ENCODE measurements around the gene VPS37D. TPM values are rescaled to one million over a fixed set of nuclear protein-coding genes. Genes with fewer than 3 reads are reported as not detected.

The VPS37D gene
- total and polyA plus RNA-seq, 7 donors: 0.60 to 8.7 (median 2.6) TPM; not detected in 1

- Histone ChIP-seq H3K36me3 (no peaks in the 10 kb centered on the region), H3K27me3 (no peaks in the 10 kb centered on the region), H3K4me3 (no peak overlapping the region), H3K4me1 (peaks cover 0 to 6% (median 5%) of the 10 kb centered on the region in 4 donors), H3K9me3 (no peaks in the 10 kb centered on the region), H3K27ac (no peak overlapping the region)
- no peak for DNase-seq
- intact Hi-C loops (cut with DNase I): no loop called here
- TF ChIP-seq POLR2AphosphoS5 (IDR thresholded peaks at IDR 0.05) (no peak), POLR2A (IDR thresholded peaks at IDR 0.05) (no peak), EP300 (IDR thresholded peaks at IDR 0.05) (no peak), CTCF (IDR thresholded peaks at IDR 0.05) (no peak)
These were observed 4.6 kb upstream of the VPS37D start for GRCh38 chr7:73663033-73663432.

- TF ChIP-seq CTCF (IDR thresholded peaks at IDR 0.05): no peak
- TF ChIP-seq EP300 (IDR thresholded peaks at IDR 0.05): no peak
- no peak for TF ChIP-seq POLR2AphosphoS5 (IDR thresholded peaks at IDR 0.05)
- TF ChIP-seq POLR2A (IDR thresholded peaks at IDR 0.05): no peak
- Histone ChIP-seq H3K27ac (peak overlapping the region in 3 of 4 donors; percentile 25 to 66 (median 41)), H3K27me3 (no peaks in the 10 kb centered on the region), H3K36me3 (no peaks in the 10 kb centered on the region), H3K4me3 (peak overlapping the region; percentile 49 to 80 (median 76)), H3K9me3 (no peaks in the 10 kb centered on the region), H3K4me1 (peaks cover 0 to 21% (median 20%) of the 10 kb centered on the region in 4 donors)
- 2 to 4% methylated on average over 52 of the region's 52 CpGs for WGBS, 2 donors
- no peak for DNase-seq
- intact Hi-C loops (cut with DNase I): loop anchor here (5.0 kb wide), 1 partner anchor 49 kb away; the partner anchor contains the start of gene STX1A
These were observed 663 bp downstream of the VPS37D start for GRCh38 chr7:73668103-73668885.

GRCh38 chr7:73668886-73669230 is 1.2 kb downstream of the VPS37D start:
- Histone ChIP-seq H3K27me3 (no peaks in the 10 kb centered on the region), H3K27ac (no peak overlapping the region), H3K9me3 (no peaks in the 10 kb centered on the region), H3K4me3 (peak overlapping the region; percentile 49 to 80 (median 76)), H3K4me1 (peaks cover 0 to 21% (median 20%) of the 10 kb centered on the region in 4 donors), H3K36me3 (no peaks in the 10 kb centered on the region)
- 23 to 35% methylated on average over 5 of the region's 5 CpGs for WGBS, 2 donors
- intact Hi-C loops (cut with DNase I): loop anchor here (5.0 kb wide), 1 partner anchor 48 kb away; the partner anchor contains the start of gene STX1A
- no peak for TF ChIP-seq CTCF (IDR thresholded peaks at IDR 0.05)
- TF ChIP-seq POLR2AphosphoS5 (IDR thresholded peaks at IDR 0.05): no peak
- TF ChIP-seq POLR2A (IDR thresholded peaks at IDR 0.05): no peak
- TF ChIP-seq EP300 (IDR thresholded peaks at IDR 0.05): no peak
- DNase-seq: no peak

- peak overlapping the region in 1 of 4 donors; percentile 75 for H3K4me3 ChIP-seq
- TF ChIP-seq POLR2A (IDR thresholded peaks at IDR 0.05): no peak
- TF ChIP-seq EP300 (IDR thresholded peaks at IDR 0.05): no peak
- no peak overlapping the region for H3K27ac ChIP-seq
- H3K27me3 ChIP-seq: no peaks in the 10 kb centered on the region
- H3K9me3 ChIP-seq: no peaks in the 10 kb centered on the region
- DNase-seq: no peak
- H3K36me3 ChIP-seq: no peaks in the 10 kb centered on the region
- 63 to 70% methylated on average over 19 of the region's 19 CpGs for WGBS, 2 donors
- intact Hi-C loops (cut with DNase I): loop anchor here (5.0 kb wide), 1 partner anchor 48 kb away; the partner anchor contains the start of gene STX1A
- H3K4me1 ChIP-seq: peaks cover 0 to 21% (median 20%) of the 10 kb centered on the region in 4 donors
These were observed 1.7 kb downstream of the VPS37D start for GRCh38 chr7:73669288-73669701.

- H3K9me3 ChIP-seq: no peaks in the 10 kb centered on the region
- H3K27me3 ChIP-seq: no peaks in the 10 kb centered on the region
- no peak overlapping the region for H3K4me3 ChIP-seq
- DNase-seq: no peak
- no peak overlapping the region for H3K27ac ChIP-seq
- H3K36me3 ChIP-seq: no peaks in the 10 kb centered on the region
- intact Hi-C loops (cut with DNase I): loop anchor here (5.0 kb wide), 1 partner anchor 47 kb away; the partner anchor contains the start of gene STX1A
- TF ChIP-seq EP300 (IDR thresholded peaks at IDR 0.05) (no peak), POLR2A (IDR thresholded peaks at IDR 0.05) (no peak), CTCF (IDR thresholded peaks at IDR 0.05) (no peak), POLR2AphosphoS5 (IDR thresholded peaks at IDR 0.05) (no peak)
- 82 to 85% methylated on average over 12 of the region's 12 CpGs for WGBS, 2 donors
- H3K4me1 ChIP-seq: peaks cover 0 to 21% (median 20%) of the 10 kb centered on the region in 4 donors
These were observed 2.3 kb downstream of the VPS37D start for GRCh38 chr7:73669858-73670385.

Data from sigmoid colon (tissue), 7 donors.